ENCODE results near the gene PRKD1. TPM values are rescaled to one million over a fixed set of nuclear protein-coding genes. Genes with fewer than 3 reads are reported as not detected.

Gene PRKD1
- total RNA-seq, 1 donor from 2014 or later: 0.53 TPM

DNA sequence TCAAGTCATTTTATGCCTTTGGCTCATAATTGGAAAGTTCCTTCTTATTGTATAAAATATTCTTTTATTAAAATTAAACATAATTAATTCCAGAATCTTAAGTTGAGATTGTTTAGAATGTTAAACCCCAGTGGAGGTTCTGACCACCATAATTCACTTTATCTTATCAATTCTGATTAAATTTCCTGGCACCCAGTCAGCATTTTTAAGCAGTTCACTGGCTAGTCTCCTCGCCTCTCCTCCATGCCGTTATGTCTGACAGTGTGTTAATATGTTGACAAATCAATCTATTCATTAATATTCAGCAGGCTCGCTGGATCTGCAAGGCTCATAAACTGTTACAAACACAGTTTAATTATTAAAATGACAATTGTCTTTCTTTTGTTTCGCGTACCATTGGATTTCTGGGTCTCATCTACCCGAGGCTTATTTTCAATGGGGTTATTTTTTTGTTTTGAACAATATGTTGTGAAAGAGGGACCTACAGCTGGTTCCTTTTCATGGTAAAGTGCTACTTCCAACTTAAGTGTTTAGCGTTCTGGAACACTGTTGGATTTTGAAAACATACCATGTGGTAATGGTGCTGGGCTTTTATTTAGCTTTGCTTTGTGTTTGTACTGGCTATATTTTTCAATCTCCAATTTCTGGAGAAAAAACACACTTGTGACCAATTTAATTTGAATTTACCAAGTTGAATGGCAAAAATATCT lies 339.7 kb downstream of the PRKD1 start:
- Histone ChIP-seq H3K36me3 (ENCODE audit: control insufficient read depth, insufficient read depth, low read length) (no peaks in the 10 kb centered on the region), H3K4me3 (ENCODE audit: low read depth, low read length) (no peak overlapping the region), H3K27me3 (ENCODE audit: control insufficient read depth, insufficient read depth, low read length) (no peaks in the 10 kb centered on the region)
- TF ChIP-seq, protein P1, sequence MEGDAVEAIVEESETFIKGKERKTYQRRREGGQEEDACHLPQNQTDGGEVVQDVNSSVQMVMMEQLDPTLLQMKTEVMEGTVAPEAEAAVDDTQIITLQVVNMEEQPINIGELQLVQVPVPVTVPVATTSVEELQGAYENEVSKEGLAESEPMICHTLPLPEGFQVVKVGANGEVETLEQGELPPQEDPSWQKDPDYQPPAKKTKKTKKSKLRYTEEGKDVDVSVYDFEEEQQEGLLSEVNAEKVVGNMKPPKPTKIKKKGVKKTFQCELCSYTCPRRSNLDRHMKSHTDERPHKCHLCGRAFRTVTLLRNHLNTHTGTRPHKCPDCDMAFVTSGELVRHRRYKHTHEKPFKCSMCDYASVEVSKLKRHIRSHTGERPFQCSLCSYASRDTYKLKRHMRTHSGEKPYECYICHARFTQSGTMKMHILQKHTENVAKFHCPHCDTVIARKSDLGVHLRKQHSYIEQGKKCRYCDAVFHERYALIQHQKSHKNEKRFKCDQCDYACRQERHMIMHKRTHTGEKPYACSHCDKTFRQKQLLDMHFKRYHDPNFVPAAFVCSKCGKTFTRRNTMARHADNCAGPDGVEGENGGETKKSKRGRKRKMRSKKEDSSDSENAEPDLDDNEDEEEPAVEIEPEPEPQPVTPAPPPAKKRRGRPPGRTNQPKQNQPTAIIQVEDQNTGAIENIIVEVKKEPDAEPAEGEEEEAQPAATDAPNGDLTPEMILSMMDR (IDR thresholded peaks at IDR 0.05; ENCODE audit: insufficient read depth, low read length, severe bottlenecking): no peak
- no peak for DNase-seq (ENCODE audit: low read depth)
- FAIRE-seq: no peak

DNA sequence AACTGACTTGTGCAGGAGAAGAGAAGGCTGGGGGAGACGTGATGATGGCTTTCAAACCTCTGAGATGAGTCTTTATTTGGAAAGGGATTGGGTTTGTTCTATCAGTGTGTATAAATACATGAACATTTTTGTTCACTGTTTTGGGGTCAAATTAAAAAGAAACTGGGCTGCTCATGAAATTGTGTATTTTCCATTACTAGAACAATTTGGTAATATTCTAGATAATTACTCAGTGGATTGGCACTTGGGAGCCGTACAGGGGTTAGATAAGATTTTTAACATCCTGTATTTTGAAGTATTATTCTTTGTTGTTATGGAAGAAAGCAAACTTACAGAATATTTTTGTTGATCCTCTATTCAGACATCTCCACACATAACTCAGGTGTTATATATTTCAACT lies 340.6 kb downstream of the PRKD1 start:
- TF ChIP-seq, protein P1 (IDR thresholded peaks at IDR 0.05; ENCODE audit: insufficient read depth, low read length, severe bottlenecking): no peak
- no peak overlapping the region for H3K4me3 ChIP-seq (ENCODE audit: low read depth, low read length)
- no peak for FAIRE-seq

DNA sequence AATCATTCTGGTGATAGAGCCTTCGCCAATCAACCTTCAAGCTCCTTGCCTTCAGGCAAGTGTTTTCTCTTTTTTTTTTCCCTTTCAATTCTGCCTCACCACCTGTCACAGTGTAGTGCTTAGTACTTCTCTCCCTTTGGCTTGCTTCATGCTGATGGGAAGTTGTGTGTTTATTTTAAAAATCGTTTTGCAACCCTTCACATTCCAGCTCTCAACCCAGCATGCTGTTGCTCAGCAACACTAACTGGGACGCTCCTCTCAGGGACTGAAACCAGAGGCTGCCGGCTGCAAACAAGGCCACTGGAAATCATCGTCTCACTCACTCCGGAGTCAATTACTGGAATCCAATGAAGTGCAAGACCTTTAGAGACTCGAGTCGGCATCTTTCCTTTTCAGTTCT lies 342.7 kb downstream of the PRKD1 start:
- no peak overlapping the region for H3K4me3 ChIP-seq (ENCODE audit: low read depth, low read length)
- TF ChIP-seq, protein P1 (IDR thresholded peaks at IDR 0.05; ENCODE audit: insufficient read depth, low read length, severe bottlenecking): no peak
- DNase-seq (ENCODE audit: low read depth): peak; percentile 21
- H3K27me3 ChIP-seq (ENCODE audit: control insufficient read depth, insufficient read depth, low read length): no peaks in the 10 kb centered on the region
- H3K36me3 ChIP-seq (ENCODE audit: control insufficient read depth, insufficient read depth, low read length): no peaks in the 10 kb centered on the region
- FAIRE-seq: no peak

More for the DNA sequence above, 340.6 kb downstream of the PRKD1 start:
- DNase-seq (ENCODE audit: low read depth): no peak
- no peaks in the 10 kb centered on the region for H3K36me3 ChIP-seq (ENCODE audit: control insufficient read depth, insufficient read depth, low read length)
- no peaks in the 10 kb centered on the region for H3K27me3 ChIP-seq (ENCODE audit: control insufficient read depth, insufficient read depth, low read length)

DNA sequence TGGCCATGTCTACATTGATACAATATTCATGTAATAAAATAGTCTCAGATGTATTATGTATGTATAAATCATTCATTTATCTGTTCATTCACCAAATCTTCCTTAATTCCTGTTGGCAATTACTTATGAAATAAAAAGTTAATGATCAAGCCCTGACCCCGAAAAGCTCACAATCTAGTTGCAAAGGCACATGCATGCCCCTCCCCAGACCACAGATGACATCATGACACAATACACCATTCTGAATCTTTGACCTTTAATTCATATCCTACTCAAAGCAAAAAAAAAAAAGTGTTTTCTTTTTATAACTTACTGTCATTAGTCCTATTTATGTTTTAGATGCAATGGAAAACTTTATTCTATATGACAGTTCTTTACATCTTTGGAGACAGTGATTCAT lies 346.9 kb downstream of the PRKD1 start:
- FAIRE-seq (no peak), DNase-seq (ENCODE audit: low read depth) (no peak)
- no peak overlapping the region for H3K4me3 ChIP-seq (ENCODE audit: low read depth, low read length)
- TF ChIP-seq, protein P1 (IDR thresholded peaks at IDR 0.05; ENCODE audit: insufficient read depth, low read length, severe bottlenecking): no peak
- no peaks in the 10 kb centered on the region for H3K36me3 ChIP-seq (ENCODE audit: control insufficient read depth, insufficient read depth, low read length)
- no peaks in the 10 kb centered on the region for H3K27me3 ChIP-seq (ENCODE audit: control insufficient read depth, insufficient read depth, low read length)

DNA sequence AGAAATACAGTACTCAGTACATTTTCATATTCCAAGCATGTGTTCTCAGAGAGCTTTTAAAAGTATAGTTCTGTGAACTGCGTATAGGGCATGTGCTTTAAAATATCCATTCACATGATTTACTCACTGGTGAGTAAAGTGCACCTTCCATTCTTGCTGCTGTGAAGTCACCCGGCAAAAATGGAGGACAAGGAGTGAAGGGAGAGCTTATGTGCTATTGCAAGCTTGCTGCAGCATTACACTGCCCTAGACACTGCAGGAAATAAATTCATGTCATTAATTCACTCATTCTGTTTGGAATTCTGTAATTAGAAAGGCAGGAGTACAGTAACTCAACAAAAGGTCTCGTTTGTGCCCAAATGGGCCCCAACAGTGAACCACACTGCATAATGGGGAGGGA lies 347.8 kb downstream of the PRKD1 start:
- FAIRE-seq: no peak

More for the DNA sequence above, 347.8 kb downstream of the PRKD1 start:
- TF ChIP-seq, protein P1 (IDR thresholded peaks at IDR 0.05; ENCODE audit: insufficient read depth, low read length, severe bottlenecking): no peak
- no peak for DNase-seq (ENCODE audit: low read depth)
- Histone ChIP-seq H3K36me3 (ENCODE audit: control insufficient read depth, insufficient read depth, low read length) (no peaks in the 10 kb centered on the region), H3K4me3 (ENCODE audit: low read depth, low read length) (no peak overlapping the region), H3K27me3 (ENCODE audit: control insufficient read depth, insufficient read depth, low read length) (no peaks in the 10 kb centered on the region)
